Cortex of kidney (tissue), 1 donor: ENCODE data around the gene USP36.

ENCODE experiments used
- DNase-seq: peaks from one replicate; lab custom pipeline; 2025; lab: John Stamatoyannopoulos, UW

USP36 gene

GRCh38 chr17:78815696-78816095 is 24.9 kb downstream of the USP36 start:
- no peak for DNase-seq

GRCh38 chr17:78812855-78813254 is 27.8 kb downstream of the USP36 start:
- DNase-seq, result no peak

DNA sequence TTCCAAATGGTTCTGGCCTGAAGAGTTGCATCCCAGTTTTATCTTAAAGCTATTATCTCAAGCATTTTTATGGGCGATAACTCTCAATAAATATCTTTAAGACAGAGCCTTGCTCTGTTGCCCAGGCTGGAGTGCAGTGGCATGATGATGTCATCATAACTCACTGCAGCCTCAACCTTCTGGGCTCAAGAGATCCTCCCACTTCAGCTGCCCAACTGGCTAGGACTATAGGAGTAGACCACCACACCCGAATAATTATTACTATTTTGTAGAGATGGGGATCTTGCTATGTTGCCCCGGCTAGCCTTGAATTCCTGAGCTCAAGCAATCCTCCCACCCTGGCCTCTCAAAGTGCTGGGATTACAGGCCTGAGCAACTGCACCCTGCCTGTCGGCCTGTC is 32.5 kb downstream of the USP36 start:
- no peak for DNase-seq

DNA sequence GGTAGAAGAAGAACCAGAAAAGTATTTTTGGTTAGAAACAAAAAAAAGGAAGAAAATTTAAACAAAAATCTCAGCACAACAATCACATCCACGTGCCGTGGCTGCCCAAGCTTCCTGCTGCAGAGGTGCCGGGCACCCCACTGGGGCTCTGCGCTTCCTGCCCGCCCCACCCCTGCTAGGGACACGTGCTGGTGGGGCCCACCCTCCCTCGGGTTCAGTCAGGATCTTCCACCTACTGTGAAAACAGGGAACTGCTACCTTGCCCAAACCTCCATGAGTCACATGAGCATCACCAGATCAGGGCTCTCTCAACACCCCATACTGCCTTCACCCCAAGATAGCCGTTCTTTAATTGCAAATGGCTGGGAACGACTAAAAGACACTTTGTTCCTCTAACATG is 34.2 kb downstream of the USP36 start:
- DNase-seq, result no peak

DNA sequence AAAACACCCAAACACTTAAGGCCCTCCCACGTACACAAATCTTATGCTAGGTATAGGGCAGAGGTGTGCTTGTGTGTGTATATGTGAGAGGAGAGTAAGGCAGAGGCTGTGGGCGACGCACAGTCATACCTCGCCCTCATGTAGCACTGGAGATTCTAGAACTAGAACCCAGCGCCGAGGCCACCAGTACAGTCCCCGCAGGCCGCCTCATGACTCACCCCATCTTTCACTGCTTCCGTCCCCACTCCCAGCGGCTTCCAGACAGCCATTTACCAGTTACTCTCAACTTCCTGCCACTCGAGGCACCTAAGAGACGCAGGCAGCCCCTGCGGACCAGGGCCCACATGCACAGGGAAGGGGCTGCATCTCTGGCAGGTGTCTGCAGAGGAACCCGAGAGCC is 35.3 kb downstream of the USP36 start:
- DNase-seq, result no peak

GRCh38 chr17:78804777-78805176 is 35.8 kb downstream of the USP36 start:
- no peak for DNase-seq

- no peak for DNase-seq
Observed at GRCh38 chr17:78803186-78803845, 37.3 kb downstream of the USP36 start.

- DNase-seq, result no peak
Observed at GRCh38 chr17:78802459-78802858, 38.2 kb downstream of the USP36 start.

GRCh38 chr17:78802008-78802407 is 38.6 kb downstream of the USP36 start:
- DNase-seq, result no peak

GRCh38 chr17:78800132-78800931 is 40.3 kb downstream of the USP36 start:
- DNase-seq, result no peak

DNA sequence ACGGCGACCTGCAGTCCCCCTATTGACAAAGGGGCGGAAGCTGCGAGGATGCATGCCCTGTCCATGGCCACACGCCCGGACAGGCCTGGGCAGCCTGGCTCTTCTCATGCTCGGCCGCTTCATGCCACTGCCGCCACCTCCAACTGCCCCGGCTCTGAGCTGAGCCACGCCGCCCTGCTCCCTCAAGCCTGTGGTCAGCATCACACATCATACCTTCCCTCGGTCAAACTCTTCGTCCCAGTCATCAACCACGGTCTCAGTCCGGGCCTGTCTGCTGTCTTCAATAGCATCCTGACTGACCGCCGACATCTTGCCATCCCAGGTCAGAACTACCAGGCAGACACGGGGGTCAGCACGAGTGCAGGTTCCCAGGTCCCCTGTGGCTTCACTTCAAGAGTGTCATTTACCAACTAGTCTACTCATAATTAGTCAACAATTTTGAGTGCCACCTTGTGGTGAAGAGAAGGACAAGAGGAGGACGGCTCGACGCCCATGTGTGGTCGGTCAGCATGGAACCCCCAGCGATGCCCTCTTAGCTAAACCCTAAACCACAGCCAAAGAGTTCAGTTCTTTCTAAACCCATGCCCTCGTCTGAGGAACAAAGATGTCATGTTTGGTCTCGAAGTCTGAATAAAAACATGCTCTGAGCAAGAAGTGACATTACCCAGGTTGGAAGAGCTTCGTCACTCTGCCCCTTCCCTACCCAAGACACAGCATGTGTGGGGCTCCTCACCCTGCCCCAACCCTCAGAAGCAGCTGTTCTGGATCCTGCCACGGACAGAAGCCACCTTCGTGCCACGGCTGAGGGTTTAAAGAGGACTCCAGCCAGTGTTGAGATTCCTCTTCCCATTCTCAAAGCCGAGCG is 41.7 kb downstream of the USP36 start:
- no peak for DNase-seq

DNA sequence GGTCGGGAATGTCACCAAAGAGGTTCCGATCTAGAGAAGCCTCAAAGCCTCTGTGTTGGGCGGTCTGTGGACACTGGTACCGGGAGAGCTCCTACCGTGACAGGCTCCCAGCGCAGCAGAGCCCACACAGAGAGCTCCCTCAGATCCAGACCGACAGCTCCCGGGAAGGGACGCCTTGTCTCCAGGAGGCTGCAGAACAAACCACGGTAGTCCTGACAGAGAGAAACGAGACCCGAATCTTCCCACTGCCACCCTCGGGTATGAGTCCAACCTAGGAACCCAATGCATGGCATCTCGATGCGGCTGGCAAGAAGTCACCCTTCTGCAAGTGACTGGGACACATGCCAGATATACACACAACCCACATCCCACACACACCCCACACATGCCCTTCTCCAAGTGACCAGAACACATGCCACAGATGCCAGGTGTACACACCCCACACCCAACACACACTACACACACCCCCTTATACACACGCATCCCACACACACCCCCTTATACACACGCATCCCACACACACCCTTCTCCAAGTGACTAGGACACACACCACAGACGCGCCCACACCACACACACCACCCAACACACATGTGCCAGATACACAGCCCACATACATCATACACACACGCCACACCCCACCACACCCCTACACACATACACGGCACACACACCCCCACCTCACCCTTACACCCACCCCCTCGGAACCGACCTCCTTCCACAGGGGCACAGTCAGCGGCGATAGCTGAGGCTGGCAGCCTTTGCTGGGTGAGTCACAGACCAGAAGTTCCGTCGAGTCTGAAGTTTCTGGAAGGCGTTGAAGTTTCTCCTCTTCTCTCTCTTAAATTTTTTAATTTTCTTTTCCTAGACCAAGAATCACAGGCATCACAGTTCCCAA is 42.7 kb downstream of the USP36 start:
- no peak for DNase-seq

- DNase-seq, result no peak
Observed at GRCh38 chr17:78797213-78797612, 43.4 kb downstream of the USP36 start.

DNA sequence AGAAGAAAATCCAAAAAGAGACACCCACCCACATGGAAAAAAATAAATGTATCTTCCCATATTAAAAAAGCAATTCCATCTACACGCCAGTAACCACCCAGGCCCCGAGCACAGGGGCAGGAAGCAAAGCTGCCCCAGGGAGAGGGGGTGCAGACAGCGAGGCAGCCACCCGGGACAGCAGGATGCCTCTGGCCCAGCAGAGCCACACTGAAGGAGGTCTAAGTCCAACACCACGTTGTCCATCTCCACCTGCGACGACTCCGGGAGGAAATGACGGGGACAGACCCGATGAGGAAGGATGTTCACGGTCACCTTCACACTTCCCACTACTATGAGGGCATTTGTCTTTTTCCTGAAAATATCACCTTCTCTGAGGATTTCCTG is 44.1 kb downstream of the USP36 start:
- DNase-seq, result no peak

DNA sequence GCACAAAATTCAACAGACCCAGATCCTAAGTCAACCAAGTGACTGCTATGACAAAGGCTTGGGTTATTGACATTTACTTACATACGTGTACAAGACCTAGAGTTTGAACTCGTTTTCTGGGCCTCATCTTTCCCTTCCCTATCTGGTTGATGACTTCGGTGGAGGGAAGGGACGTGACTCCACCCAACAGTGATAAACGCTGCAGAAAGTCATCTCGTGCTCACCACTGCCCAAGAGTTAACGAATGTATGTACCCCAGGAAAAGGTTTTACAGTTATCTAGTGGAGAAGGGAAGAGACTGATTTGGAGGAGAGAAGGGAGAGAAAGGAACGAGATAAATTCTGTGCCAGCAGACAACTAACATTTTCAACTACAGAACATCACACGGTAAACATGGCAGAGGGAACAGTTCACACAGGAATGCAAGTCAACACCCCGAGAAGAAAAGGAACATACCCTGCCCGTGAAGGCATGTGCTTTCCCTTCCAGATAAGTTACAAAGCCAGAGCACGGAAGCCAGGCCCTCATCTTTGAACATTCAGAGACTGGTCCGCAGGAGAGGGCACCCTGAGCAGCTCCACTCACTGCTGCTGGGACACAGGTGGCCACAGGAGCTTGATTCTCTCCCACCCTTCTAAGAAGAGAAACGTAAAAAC is 44.6 kb downstream of the USP36 start:
- DNase-seq, result no peak

DNA sequence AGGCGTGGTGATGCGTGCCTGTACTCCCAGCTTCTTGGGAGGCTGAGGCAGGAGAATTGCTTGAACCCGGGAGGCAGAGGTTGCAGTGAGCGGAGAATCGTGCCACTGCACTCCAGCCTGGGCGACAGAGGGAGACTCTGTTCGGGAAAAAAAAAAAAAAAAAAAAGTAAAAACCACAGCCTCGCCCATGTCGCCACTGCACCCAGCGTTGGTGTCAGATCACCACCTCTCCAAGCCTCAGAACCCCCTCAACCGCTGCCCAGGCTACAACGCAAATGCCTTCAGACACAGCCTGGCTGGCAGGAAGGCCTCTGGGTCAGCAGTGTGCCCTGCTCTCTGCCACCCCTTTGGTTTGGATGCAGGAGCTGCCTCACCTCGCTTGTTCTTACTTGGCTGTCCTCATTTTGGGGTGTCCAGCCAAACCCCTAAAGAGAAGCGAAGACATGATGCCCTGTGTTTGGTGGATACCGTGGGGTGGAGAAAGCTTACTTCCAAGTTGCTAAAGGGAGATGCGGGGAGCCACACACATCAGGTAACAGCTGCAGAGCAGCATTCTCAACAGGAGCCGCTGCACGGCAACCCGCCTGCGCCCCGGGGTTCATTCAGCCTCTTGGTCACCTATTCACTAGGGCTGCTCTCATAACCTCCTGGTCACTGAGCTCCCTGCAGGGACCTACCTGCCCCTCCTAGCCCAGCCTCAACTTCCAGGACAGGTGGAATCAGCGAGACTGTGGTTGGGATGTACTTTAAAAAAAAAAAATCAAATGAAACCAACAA is 45.6 kb downstream of the USP36 start:
- DNase-seq, result no peak

DNA sequence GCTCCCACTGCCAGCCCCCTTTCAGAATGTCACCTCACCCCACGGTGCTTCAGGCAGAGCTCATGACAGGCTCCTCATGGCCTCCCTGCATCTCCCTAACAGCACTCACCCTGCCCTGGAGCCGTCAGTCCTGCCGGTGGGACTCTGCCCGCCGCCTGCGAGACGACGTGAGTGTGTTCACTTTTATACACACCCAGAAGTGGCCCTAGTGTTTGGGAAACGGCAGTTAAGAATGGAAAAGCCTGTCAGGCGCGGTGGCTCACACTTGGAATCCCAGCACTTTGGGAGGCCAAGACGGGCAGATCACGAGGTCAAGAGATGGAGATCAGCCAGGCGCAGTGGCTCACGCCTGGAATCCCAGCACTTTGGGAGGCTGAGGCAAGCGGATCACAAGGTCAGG is 46.2 kb downstream of the USP36 start:
- DNase-seq, result no peak

DNA sequence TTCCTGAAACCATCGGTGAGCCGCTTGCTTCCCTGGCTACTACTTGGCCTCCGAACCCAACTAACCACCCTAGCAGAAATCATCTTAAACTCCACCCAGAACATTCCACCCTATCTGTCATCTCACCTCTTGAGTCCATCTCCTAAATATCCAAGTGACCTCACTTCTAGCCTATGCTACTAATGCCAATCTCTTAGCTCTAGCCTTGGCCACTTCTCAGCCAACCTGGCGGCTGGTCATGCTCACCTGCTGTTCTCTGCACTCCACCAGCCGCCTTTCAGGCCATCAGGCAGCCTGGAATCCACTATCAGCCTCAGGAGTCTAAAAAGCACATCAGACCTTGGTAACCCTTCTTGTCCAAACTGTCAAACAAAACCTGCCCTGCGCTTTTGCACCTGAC is 46.6 kb downstream of the USP36 start:
- no peak for DNase-seq

GRCh38 chr17:78793415-78793814 is 47.2 kb downstream of the USP36 start:
- no peak for DNase-seq
